ENCODE results near the gene CLEC20A. TPM values are rescaled to one million over a fixed set of nuclear protein-coding genes. Genes with fewer than 3 reads are reported as not detected.
A peak's percentile ranks its signal among the peaks of the same experiment; 100 is the strongest.

Gene CLEC20A
- total and polyA plus RNA-seq, 2 donors = 0.28 to 0.39 TPM

- WGBS = 95% methylated on average over 7 of the region's 7 CpGs
- Histone ChIP-seq H3K4me1 (ENCODE audit: control insufficient read depth in 2 of 2, insufficient read depth in 2 of 2, low read length in 2 of 2) (peaks cover 5 to 6% of the 10 kb centered on the region in 2 donors), H3K27ac (ENCODE audit: low read depth in 1 of 2, low read length in 1 of 2) (no peak overlapping the region), H3K27me3 (ENCODE audit: control insufficient read depth in 2 of 2, insufficient read depth in 1 of 2, low read length in 1 of 2) (peaks cover 0 to 7% of the 10 kb centered on the region in 2 donors), H3K4me3 (ENCODE audit: low read length in 2 of 2) (no peak overlapping the region), H3K9me3 (ENCODE audit: control insufficient read depth in 2 of 2, insufficient read depth in 1 of 2, low read length in 1 of 2) (no peaks in the 10 kb centered on the region), H3K36me3 (ENCODE audit: control insufficient read depth in 2 of 2, insufficient read depth in 2 of 2, low read length in 1 of 2) (no peaks in the 10 kb centered on the region)
- DNase-seq (ENCODE audit: low read depth in 6 of 9, low spot score in 9 of 9) = no peak
These were observed 42.5 kb upstream of the CLEC20A start for GRCh38 chr1:178539291-178539690.

- WGBS = 87% methylated on average over 9 of the region's 9 CpGs
- H3K4me3 ChIP-seq (ENCODE audit: low read length in 2 of 2) = no peak overlapping the region
- H3K27ac ChIP-seq (ENCODE audit: low read depth in 1 of 2, low read length in 1 of 2) = no peak overlapping the region
- peaks cover 5 to 6% of the 10 kb centered on the region in 2 donors for H3K4me1 ChIP-seq (ENCODE audit: control insufficient read depth in 2 of 2, insufficient read depth in 2 of 2, low read length in 2 of 2)
- H3K36me3 ChIP-seq (ENCODE audit: control insufficient read depth in 2 of 2, insufficient read depth in 2 of 2, low read length in 1 of 2) = no peaks in the 10 kb centered on the region
- no peak for DNase-seq (ENCODE audit: low read depth in 6 of 9, low spot score in 9 of 9)
- H3K27me3 ChIP-seq (ENCODE audit: control insufficient read depth in 2 of 2, insufficient read depth in 1 of 2, low read length in 1 of 2) = peaks cover 0 to 7% of the 10 kb centered on the region in 2 donors
- no peaks in the 10 kb centered on the region for H3K9me3 ChIP-seq (ENCODE audit: control insufficient read depth in 2 of 2, insufficient read depth in 1 of 2, low read length in 1 of 2)
These were observed 41.6 kb upstream of the CLEC20A start for GRCh38 chr1:178538192-178538916.

- Histone ChIP-seq H3K9me3 (ENCODE audit: control insufficient read depth in 2 of 2, insufficient read depth in 1 of 2, low read length in 1 of 2) (no peaks in the 10 kb centered on the region), H3K4me3 (ENCODE audit: low read length in 2 of 2) (no peak overlapping the region), H3K4me1 (ENCODE audit: control insufficient read depth in 2 of 2, insufficient read depth in 2 of 2, low read length in 2 of 2) (no peaks in the 10 kb centered on the region), H3K27me3 (ENCODE audit: control insufficient read depth in 2 of 2, insufficient read depth in 1 of 2, low read length in 1 of 2) (peaks cover 0 to 4% of the 10 kb centered on the region in 2 donors), H3K27ac (ENCODE audit: low read depth in 1 of 2, low read length in 1 of 2) (no peak overlapping the region), H3K36me3 (ENCODE audit: control insufficient read depth in 2 of 2, insufficient read depth in 2 of 2, low read length in 1 of 2) (no peaks in the 10 kb centered on the region)
- no peak for DNase-seq (ENCODE audit: low read depth in 6 of 9, low spot score in 9 of 9)
- 93% methylated on average over 20 of the region's 20 CpGs for WGBS
These were observed 40.8 kb upstream of the CLEC20A start for GRCh38 chr1:178537382-178538090.

- Histone ChIP-seq H3K27ac (ENCODE audit: low read depth in 1 of 2, low read length in 1 of 2) (no peak overlapping the region), H3K4me3 (ENCODE audit: low read length in 2 of 2) (no peak overlapping the region), H3K36me3 (ENCODE audit: control insufficient read depth in 2 of 2, insufficient read depth in 2 of 2, low read length in 1 of 2) (no peaks in the 10 kb centered on the region), H3K4me1 (ENCODE audit: control insufficient read depth in 2 of 2, insufficient read depth in 2 of 2, low read length in 2 of 2) (no peaks in the 10 kb centered on the region), H3K27me3 (ENCODE audit: control insufficient read depth in 2 of 2, insufficient read depth in 1 of 2, low read length in 1 of 2) (peaks cover 0 to 4% of the 10 kb centered on the region in 2 donors), H3K9me3 (ENCODE audit: control insufficient read depth in 2 of 2, insufficient read depth in 1 of 2, low read length in 1 of 2) (no peaks in the 10 kb centered on the region)
- DNase-seq (ENCODE audit: low read depth in 6 of 9, low spot score in 9 of 9) = no peak
- WGBS = 92% methylated on average over 7 of the region's 7 CpGs
These were observed 40.1 kb upstream of the CLEC20A start for GRCh38 chr1:178536844-178537371.

GRCh38 chr1:178536329-178536728 is 39.6 kb upstream of the CLEC20A start:
- H3K27ac ChIP-seq (ENCODE audit: low read depth in 1 of 2, low read length in 1 of 2) = no peak overlapping the region
- H3K36me3 ChIP-seq (ENCODE audit: control insufficient read depth in 2 of 2, insufficient read depth in 2 of 2, low read length in 1 of 2) = no peaks in the 10 kb centered on the region
- H3K9me3 ChIP-seq (ENCODE audit: control insufficient read depth in 2 of 2, insufficient read depth in 1 of 2, low read length in 1 of 2) = no peaks in the 10 kb centered on the region
- no peak overlapping the region for H3K4me3 ChIP-seq (ENCODE audit: low read length in 2 of 2)
- H3K27me3 ChIP-seq (ENCODE audit: control insufficient read depth in 2 of 2, insufficient read depth in 1 of 2, low read length in 1 of 2) = peaks cover 0 to 4% of the 10 kb centered on the region in 2 donors
- no peaks in the 10 kb centered on the region for H3K4me1 ChIP-seq (ENCODE audit: control insufficient read depth in 2 of 2, insufficient read depth in 2 of 2, low read length in 2 of 2)
- no peak for DNase-seq (ENCODE audit: low read depth in 6 of 9, low spot score in 9 of 9)
- WGBS = 94% methylated on average over 5 of the region's 5 CpGs

GRCh38 chr1:178534137-178534868 is 37.5 kb upstream of the CLEC20A start:
- WGBS = 97% methylated on average over 9 of the region's 9 CpGs
- H3K4me1 ChIP-seq (ENCODE audit: control insufficient read depth in 2 of 2, insufficient read depth in 2 of 2, low read length in 2 of 2) = no peaks in the 10 kb centered on the region

GRCh38 chr1:178533121-178533946 is 36.6 kb upstream of the CLEC20A start:
- no peak for DNase-seq (ENCODE audit: low read depth in 6 of 9, low spot score in 9 of 9)
- Histone ChIP-seq H3K36me3 (ENCODE audit: control insufficient read depth in 2 of 2, insufficient read depth in 2 of 2, low read length in 1 of 2) (no peaks in the 10 kb centered on the region), H3K9me3 (ENCODE audit: control insufficient read depth in 2 of 2, insufficient read depth in 1 of 2, low read length in 1 of 2) (no peaks in the 10 kb centered on the region), H3K27ac (ENCODE audit: low read depth in 1 of 2, low read length in 1 of 2) (no peak overlapping the region), H3K4me3 (ENCODE audit: low read length in 2 of 2) (no peak overlapping the region), H3K4me1 (ENCODE audit: control insufficient read depth in 2 of 2, insufficient read depth in 2 of 2, low read length in 2 of 2) (no peaks in the 10 kb centered on the region), H3K27me3 (ENCODE audit: control insufficient read depth in 2 of 2, insufficient read depth in 1 of 2, low read length in 1 of 2) (no peaks in the 10 kb centered on the region)
- WGBS = 93% methylated on average over 9 of the region's 9 CpGs

More at GRCh38 chr1:178534137-178534868, 37.5 kb upstream of the CLEC20A start:
- H3K27me3 ChIP-seq (ENCODE audit: control insufficient read depth in 2 of 2, insufficient read depth in 1 of 2, low read length in 1 of 2) = peaks cover 0 to 4% of the 10 kb centered on the region in 2 donors
- H3K36me3 ChIP-seq (ENCODE audit: control insufficient read depth in 2 of 2, insufficient read depth in 2 of 2, low read length in 1 of 2) = no peaks in the 10 kb centered on the region
- no peak overlapping the region for H3K27ac ChIP-seq (ENCODE audit: low read depth in 1 of 2, low read length in 1 of 2)
- no peaks in the 10 kb centered on the region for H3K9me3 ChIP-seq (ENCODE audit: control insufficient read depth in 2 of 2, insufficient read depth in 1 of 2, low read length in 1 of 2)
- no peak overlapping the region for H3K4me3 ChIP-seq (ENCODE audit: low read length in 2 of 2)
- DNase-seq (ENCODE audit: low read depth in 6 of 9, low spot score in 9 of 9) = no peak

- Histone ChIP-seq H3K4me1 (ENCODE audit: control insufficient read depth in 2 of 2, insufficient read depth in 2 of 2, low read length in 2 of 2) (no peaks in the 10 kb centered on the region), H3K9me3 (ENCODE audit: control insufficient read depth in 2 of 2, insufficient read depth in 1 of 2, low read length in 1 of 2) (no peaks in the 10 kb centered on the region), H3K36me3 (ENCODE audit: control insufficient read depth in 2 of 2, insufficient read depth in 2 of 2, low read length in 1 of 2) (no peaks in the 10 kb centered on the region), H3K27me3 (ENCODE audit: control insufficient read depth in 2 of 2, insufficient read depth in 1 of 2, low read length in 1 of 2) (no peaks in the 10 kb centered on the region), H3K4me3 (ENCODE audit: low read length in 2 of 2) (no peak overlapping the region), H3K27ac (ENCODE audit: low read depth in 1 of 2, low read length in 1 of 2) (no peak overlapping the region)
- 19% methylated on average over 13 of the region's 13 CpGs for WGBS
- peak; percentile 46 to 85 (median 63) for DNase-seq (ENCODE audit: low read depth in 6 of 9, low spot score in 9 of 9)
These were observed 35.6 kb upstream of the CLEC20A start for GRCh38 chr1:178532392-178532791.

All from thymus (tissue), 11 donors.